GM10847 (cell line): ENCODE results near the gene PTCD2.

Experiments used
- POLR2A ChIP-seq: IDR thresholded peaks from 2 replicates; pipeline ENCODE4 v1.6.1; 2011; ENCODE audit not compliant: insufficient read length; ENCODE audit errors: extremely low read depth

The PTCD2 gene

GRCh38 chr5:72308853-72309191 is 11.4 kb upstream of the PTCD2 start:
- TF ChIP-seq POLR2A = no peak

DNA sequence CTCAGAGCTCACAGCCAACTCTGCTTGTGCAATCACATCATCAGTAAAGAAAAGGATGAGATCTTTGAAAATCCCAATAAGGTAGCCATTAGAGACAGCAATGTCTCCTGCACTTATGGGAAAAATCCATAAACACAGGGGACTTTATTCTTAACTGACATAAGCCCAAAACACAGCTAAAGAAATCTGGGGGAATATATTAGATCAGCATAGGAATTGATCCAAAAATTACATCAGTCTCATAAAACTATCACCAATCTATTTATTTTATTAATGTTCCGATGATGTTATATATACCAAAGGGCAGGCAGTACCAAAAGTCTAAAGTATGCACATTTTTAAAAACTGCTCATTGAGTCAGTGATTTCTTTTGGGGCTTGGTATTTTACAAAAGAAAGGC is 7.0 kb upstream of the PTCD2 start:
- no peak for TF ChIP-seq POLR2A

GRCh38 chr5:72314571-72315172 is 5.5 kb upstream of the PTCD2 start:
- no peak for TF ChIP-seq POLR2A

- no peak for TF ChIP-seq POLR2A
These were observed 4.1 kb downstream of the PTCD2 start for GRCh38 chr5:72324189-72324825.

GRCh38 chr5:72325566-72326305 is 5.6 kb downstream of the PTCD2 start:
- no peak for TF ChIP-seq POLR2A

- TF ChIP-seq POLR2A = no peak
These were observed 6.1 kb downstream of the PTCD2 start for GRCh38 chr5:72326306-72326649.

DNA sequence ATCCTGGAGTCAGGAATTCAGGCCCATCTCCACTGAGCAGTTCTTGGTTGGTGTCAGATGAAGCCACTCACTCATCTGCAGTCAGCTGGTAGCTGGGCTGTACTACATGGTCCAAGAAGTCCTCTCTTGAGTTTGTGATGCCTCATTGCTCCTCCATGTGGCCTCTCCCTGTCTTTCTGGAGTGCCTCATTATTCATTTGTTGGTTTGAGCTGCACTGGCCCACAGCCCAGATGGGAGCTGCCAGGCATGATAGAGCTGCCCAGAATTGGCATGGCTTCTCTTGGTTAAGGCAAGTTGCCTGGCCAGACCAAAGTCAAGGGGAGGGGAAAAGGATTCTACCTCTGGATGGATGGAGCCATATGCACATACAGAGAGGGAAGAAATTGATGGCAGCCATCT is 8.0 kb downstream of the PTCD2 start:
- no peak for TF ChIP-seq POLR2A

- TF ChIP-seq POLR2A = no peak
These were observed 10.5 kb downstream of the PTCD2 start for GRCh38 chr5:72330712-72331111.

DNA sequence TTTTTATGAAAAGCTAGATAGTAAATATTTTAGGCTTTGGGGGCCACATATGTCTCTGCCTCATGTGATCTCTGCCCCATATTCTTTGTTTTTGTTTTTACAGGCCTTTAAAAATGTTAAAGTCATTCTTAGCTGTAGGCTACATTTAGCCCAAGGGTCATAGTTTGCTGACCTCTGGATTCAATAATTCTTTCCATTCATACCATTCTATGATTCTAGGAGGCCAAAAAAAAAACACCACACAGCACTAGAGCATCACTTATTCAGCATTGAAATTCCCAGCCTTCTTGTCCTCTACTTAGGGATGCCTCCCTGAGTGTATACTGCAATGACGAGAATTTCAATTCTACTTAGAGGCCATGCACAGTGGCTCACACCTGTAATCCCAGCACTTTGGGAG is 17.0 kb downstream of the PTCD2 start:
- TF ChIP-seq POLR2A = no peak

- no peak for TF ChIP-seq POLR2A
These were observed 18.6 kb downstream of the PTCD2 start for GRCh38 chr5:72338689-72339209.

DNA sequence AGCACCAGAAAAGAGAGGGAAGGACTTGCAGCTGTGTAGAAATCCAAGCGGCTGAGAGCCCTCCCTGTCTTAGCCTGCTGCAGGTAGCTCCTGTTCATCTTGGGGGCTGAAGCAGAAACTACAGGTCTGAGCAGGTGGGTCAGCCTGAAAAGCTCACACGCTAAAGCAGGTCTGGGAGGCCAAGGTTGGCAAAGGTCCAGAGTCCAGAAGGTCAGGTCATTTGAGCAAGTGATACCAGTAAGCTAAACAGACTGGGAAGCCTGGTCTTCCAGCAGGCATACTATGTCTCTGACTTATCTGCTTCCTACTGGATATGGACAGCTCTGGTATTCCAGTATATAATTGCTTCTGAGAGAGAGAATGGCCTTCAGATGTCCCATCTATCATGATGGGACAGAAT is 26.2 kb downstream of the PTCD2 start:
- no peak for TF ChIP-seq POLR2A

DNA sequence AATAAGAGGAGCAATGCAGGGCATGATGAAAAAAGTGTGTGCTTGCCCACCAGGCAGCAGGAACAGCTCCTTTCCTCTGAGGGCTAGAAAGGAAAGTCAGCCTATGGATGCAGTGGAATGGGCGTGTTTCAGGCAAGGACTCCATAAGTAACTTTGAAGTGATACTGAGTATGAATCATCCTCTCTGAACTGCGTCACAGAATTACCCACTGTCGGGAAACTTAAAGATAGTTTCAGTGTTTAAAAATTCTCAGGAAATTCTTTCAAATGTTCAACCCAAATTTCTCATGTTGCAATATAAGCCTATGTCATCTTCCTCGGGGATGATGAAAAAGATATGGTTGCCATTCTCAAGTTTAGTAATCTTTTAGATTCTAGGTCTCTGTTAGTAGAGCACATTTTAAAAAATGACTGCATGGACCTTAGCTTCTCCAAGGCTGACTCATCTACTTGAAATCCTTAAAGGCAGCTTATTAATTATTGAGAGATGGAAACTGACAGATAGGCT is 27.7 kb downstream of the PTCD2 start:
- no peak for TF ChIP-seq POLR2A

GRCh38 chr5:72351376-72351775 is 31.2 kb downstream of the PTCD2 start:
- TF ChIP-seq POLR2A = no peak

DNA sequence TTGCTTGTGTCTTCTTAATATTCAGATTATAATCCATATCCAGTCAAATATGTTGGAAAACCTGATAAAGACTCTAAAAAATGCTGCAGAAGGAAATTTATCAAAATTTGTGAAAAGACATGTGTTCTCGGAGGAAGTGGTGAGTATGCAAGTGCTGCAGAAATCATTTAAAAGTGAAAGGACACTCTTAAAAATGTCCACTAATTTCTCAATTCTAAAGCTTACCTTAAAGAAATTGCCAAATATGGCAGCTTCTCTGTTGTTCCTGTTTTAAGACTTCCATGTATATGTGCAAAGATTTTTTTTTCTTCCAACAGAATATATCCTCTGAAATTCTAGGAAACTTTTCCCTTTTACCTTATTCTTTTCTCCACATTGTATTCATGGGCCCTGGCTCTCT is 32.4 kb downstream of the PTCD2 start:
- TF ChIP-seq POLR2A = no peak

- TF ChIP-seq POLR2A = no peak
These were observed 32.9 kb downstream of the PTCD2 start for GRCh38 chr5:72353046-72353445.

- TF ChIP-seq POLR2A = no peak
These were observed 35.6 kb downstream of the PTCD2 start for GRCh38 chr5:72355706-72356299.
